NCI-H82 treated with DMSO at 0.1 percent for 48 hours (cell line): ENCODE data around the gene RAPGEF4.
"Not testable (repeated sequence)": the region's sequence is repeated elsewhere in the genome, so short reads cannot be mapped to it uniquely, and the experiment has no call there.

ENCODE experiments used
- DNase-seq: peaks from one replicate; lab custom pipeline; 2025; ENCODE audit not compliant: unreplicated experiment; lab: John Stamatoyannopoulos, UW

Gene RAPGEF4

GRCh38 chr2:173087214-173087581, 351.6 kb downstream of the RAPGEF4 start:
- no peak for DNase-seq

DNA sequence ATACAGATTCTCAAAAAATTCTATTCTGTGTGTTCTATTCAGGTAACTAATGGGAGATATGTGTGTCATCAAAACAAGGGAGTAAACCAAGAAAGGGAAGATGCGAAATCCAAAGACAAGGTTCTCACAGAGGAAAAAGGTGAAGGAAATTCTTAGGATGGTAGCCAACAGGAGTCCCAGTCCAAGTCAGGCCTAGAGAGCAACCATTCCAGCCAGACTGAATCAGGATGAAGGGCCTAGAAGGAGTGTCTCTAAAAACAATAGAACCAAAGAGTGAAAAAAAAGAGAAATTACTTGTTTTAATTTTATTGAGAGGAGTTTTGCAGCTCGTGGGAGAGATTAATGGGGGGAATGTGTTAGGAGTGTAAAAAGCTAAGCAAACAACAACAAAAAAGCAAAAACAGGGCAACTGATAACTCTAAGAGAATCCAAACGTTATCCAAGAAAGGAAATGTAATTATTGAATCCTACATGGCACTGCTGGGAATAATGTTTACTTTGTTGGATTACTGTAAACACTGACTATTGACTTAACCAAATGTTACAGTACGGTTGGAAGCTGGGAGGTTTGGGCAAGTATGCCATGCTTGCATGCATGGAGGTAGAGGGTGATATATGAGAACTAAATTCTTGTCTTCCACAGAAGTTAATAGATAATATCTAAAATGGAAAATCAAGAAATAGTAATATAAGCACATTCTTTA, 352.3 kb downstream of the RAPGEF4 start:
- DNase-seq, result no peak

DNA sequence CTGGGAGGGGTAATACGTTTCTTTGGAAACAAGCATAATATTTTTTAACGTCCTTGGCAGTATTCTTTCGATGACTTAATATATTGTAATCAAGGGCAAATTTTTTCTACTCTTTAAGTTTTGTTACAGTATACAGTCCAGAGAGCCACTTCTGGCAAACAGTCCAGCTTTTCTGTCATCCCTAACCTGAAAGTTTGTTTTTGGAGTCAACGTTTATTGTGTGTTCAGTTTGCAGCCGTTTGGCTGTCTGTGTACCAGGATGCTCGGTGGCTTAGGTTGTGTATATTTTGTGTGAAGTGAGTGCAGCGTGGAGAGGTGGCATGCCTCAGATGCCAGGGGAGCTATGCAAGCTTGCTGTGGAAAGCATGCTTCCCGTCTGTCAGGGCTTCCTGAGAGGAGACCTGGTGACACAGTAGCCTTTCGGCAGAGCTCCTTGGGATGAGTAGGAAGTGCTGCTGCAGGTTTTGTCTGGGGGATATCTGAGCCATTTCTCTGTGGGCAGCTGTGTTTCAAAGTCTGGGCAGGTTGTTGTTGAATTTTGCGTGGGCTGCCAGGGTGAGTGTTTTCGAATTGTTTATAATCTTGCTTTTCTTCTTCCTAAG, 354.7 kb downstream of the RAPGEF4 start:
- no peak for DNase-seq

- DNase-seq, result no peak
These were observed 355.5 kb downstream of the RAPGEF4 start for GRCh38 chr2:173090973-173091660.

GRCh38 chr2:173091910-173092309, 356.3 kb downstream of the RAPGEF4 start:
- no peak for DNase-seq

- DNase-seq, result no peak
These were observed 357.3 kb downstream of the RAPGEF4 start for GRCh38 chr2:173092844-173093402.

- DNase-seq, result not testable (repeated sequence)
These were observed 358.0 kb downstream of the RAPGEF4 start for GRCh38 chr2:173093617-173094016.

GRCh38 chr2:173094731-173095130, 359.1 kb downstream of the RAPGEF4 start:
- no peak for DNase-seq

DNA sequence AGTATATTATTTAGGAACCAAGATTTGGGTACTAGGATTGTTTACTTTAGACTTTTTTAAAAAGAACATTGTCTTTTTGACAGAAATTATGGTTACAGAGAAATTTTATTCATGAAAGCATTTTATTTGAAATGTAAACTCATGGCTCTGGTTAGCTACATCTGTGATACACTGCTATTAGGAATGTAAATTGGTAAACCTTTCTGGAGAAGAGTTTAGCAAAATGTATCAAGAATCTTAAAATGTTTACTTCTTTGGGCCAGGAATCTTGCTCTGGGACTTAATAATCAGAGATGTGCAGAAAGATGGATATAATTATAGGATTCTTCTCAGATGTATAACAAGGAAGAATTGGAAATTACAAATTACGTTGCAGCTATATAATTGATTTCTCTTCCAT, 359.7 kb downstream of the RAPGEF4 start:
- DNase-seq, result no peak

DNA sequence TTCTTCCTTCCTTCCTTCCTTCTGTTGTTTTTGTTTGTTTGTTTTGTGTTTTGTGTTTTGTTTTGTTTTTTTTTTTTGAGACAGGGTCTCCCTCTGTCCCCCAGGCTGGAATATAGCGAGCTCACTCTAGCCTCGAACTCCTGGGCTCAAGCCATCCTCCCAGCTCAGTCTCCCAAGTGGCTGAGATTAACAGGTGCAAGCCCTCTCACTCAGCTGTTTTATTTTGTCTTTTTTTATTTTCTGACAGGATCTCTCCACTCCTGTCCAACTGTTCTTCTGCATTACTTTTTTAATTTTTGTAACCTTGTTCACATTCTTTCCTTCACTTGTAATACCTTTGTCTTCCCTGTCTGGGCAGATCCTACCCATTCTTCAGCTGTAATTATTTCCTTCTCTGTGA, 363.6 kb downstream of the RAPGEF4 start:
- DNase-seq, result no peak

GRCh38 chr2:173099804-173100203, 364.2 kb downstream of the RAPGEF4 start:
- no peak for DNase-seq

DNA sequence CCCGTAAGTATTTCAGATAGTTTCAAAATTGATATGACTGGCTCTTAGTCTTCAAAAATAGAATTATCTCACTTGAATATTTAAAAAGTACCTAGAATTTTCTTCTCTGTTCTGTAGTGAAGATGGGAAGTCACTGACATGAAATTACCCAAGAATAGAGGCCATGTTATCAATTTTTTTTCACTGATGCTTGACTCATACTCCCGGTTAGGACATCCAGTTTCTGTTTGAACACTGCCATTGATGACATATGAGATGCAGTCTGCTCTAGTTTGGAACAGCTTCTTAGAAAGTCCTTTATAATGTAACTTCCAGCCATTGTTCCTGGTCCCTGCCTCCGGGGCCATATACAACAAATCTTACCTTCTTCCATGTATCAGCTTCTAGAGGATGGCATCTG, 366.0 kb downstream of the RAPGEF4 start:
- no peak for DNase-seq
